Effector memory CD4-positive, alpha-beta T cell (primary cell): Measurements from ENCODE around the gene DYDC2.

ENCODE experiments used
- DNase-seq, 3 donors: peaks; one replicate each; pipeline ENCODE4 v3.0.0-alpha.2; 2020
- H3K27ac ChIP-seq: 2 replicates; pipeline ENCODE4 v1.7.0; 2013; ENCODE audit warnings: mild to moderate bottlenecking, low read length, moderate library complexity; ENCODE audit not compliant: insufficient read depth, poor library complexity, severe bottlenecking
- H3K27me3 ChIP-seq: replicated peaks from 2 replicates; pipeline ENCODE4 v1.7.0; 2013; ENCODE audit warnings: mild to moderate bottlenecking, low read length; ENCODE audit not compliant: insufficient read depth, control insufficient read depth, poor library complexity, severe bottlenecking
- H3K36me3 ChIP-seq: 2 replicates; pipeline ENCODE4 v1.7.0; 2013; ENCODE audit warnings: mild to moderate bottlenecking, low read length, moderate library complexity; ENCODE audit not compliant: control insufficient read depth, insufficient read depth
- H3K4me1 ChIP-seq: 2 replicates; pipeline ENCODE4 v1.7.0; 2013; ENCODE audit warnings: low read length, mild to moderate bottlenecking; ENCODE audit not compliant: control insufficient read depth, insufficient read depth, poor library complexity, severe bottlenecking
- H3K4me3 ChIP-seq: 2 replicates; pipeline ENCODE4 v1.7.0; 2013; ENCODE audit warnings: low read length, low read depth, mild to moderate bottlenecking; ENCODE audit not compliant: insufficient read depth, poor library complexity, severe bottlenecking
- H3K9me3 ChIP-seq: 2 replicates; pipeline ENCODE4 v1.7.0; 2013; ENCODE audit warnings: mild to moderate bottlenecking, low read length, moderate library complexity; ENCODE audit not compliant: control insufficient read depth

The DYDC2 gene

DNA sequence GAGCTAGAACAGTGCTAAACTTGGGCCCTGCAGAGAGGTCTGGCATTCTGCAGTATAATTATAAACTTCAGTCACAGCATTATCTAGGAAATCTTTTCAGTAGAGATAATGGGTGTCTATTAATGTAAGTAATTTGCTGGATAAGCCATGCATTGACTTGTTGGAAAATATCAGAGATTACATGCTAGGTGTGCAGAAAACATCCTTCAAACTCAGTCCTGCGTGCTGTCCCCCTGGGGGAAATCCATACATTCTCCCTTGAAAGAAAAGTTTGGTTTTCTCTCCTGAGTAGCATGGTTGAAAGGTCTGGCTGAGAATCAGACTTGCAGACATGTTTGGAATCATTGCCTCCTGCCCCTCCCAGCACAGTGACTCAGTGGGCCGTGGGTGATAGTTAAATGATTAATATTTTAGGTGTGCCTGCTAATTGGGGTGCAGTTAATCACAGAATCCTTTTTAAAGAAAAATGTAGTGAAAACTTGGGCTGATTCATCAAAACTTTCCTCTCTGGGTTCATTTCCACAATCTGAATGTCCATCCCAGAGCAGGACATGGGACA lies 37.9 kb downstream of the DYDC2 start:
- H3K4me3 ChIP-seq: no peak overlapping the region
- no peaks in the 10 kb centered on the region for H3K36me3 ChIP-seq
- H3K27me3 ChIP-seq: peaks cover 4% of the 10 kb centered on the region
- no peaks in the 10 kb centered on the region for H3K9me3 ChIP-seq
- no peaks in the 10 kb centered on the region for H3K4me1 ChIP-seq
- DNase-seq: no peak
- H3K27ac ChIP-seq: no peak overlapping the region

DNA sequence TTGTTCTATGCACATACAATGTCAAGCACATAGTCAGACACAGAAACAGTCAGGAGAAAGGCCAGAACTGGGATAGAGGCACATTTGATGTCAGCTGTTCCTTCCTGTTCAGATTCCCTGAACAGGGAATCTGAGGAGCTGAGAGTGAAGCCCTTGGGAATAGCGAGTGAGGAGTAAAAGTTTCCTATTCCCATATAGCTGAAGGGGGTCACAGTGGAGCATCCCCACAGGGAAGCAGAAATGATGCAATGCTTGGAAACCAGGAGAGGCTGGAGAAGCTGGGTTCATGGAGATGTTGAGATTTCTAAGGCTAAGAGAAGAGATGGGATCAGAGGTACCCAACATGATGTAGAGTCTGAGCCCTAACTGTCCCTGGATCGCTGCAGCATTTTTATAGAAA lies 40.4 kb downstream of the DYDC2 start:
- Histone ChIP-seq H3K4me1 (no peaks in the 10 kb centered on the region), H3K27me3 (peaks cover 4% of the 10 kb centered on the region), H3K36me3 (no peaks in the 10 kb centered on the region), H3K9me3 (no peaks in the 10 kb centered on the region), H3K27ac (no peak overlapping the region), H3K4me3 (no peak overlapping the region)
- no peak for DNase-seq

DNA sequence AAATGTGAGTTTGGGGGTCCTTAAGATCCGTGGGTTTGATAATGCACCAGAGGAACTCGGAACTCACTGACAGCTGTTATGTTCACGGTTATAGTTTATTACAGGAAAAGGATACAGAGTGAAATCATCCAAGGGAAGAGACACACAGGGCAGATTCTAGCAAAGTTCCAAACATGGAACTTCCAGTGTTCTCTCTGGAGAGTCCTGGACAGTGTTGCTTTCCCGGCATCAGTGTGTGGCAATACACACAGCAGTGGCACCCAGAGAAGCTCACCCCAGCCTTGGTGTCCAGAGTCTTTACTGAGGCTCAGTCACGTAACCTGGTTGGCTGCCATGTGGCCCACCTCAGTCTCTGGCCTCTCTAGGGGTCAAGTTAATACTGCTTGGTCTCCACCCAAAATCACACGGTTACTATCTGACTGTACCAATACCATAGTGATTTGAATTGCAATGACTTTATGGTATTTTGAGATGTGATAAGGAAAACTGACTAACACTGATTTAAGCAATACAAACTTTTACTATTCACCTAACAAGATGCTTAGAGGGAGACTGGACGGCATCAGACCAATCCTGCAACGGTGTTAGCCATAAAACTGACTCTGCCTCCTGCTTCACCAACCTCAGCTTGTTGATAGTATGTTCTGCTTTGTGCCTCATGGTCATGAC lies 43.7 kb downstream of the DYDC2 start:
- Histone ChIP-seq H3K4me3 (no peak overlapping the region), H3K36me3 (no peaks in the 10 kb centered on the region), H3K27ac (no peak overlapping the region), H3K27me3 (no peaks in the 10 kb centered on the region), H3K4me1 (no peaks in the 10 kb centered on the region), H3K9me3 (no peaks in the 10 kb centered on the region)
- no peak for DNase-seq

DNA sequence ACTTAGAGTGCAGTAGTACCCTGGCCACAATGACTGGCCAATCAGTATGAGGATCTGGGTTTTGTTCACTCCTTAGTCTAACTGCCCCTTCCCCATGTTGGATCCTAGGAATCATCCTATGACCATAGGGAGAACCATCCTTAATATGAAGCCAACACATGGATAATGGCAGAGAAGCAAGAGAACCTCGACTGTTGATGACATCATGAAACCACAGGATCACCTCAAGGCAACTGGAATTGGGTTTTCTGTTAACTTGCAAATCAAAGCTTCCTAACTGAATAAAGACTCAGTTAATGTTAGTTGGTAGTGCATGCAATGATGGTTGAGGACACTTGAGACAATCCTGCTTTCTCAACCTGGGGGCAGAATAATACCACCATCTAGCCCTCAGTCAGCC lies 48.5 kb downstream of the DYDC2 start:
- no peak for DNase-seq
- H3K4me3 ChIP-seq: no peak overlapping the region
- H3K27ac ChIP-seq: no peak overlapping the region
- peaks cover 8% of the 10 kb centered on the region for H3K4me1 ChIP-seq
- H3K9me3 ChIP-seq: no peaks in the 10 kb centered on the region
- no peaks in the 10 kb centered on the region for H3K27me3 ChIP-seq
- H3K36me3 ChIP-seq: no peaks in the 10 kb centered on the region

DNA sequence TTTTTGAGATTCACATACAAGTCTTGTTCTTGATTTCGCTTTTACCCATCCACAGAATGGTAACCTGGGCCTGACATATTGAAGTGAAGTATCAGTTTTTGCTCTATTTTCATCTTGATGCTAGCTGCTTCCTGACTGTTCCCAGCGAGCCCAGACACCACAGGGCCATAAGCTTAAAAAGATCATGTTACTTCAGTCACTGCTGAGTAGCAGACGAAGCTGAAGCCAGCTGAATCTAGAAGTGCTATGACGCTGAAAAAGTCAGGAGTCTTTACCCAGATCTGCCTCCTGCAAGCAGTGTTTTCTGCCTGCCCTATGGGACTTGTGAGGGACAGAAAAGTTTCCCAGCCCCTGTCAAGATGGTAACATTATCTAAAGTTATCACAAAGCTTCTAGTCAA lies 49.0 kb downstream of the DYDC2 start:
- Histone ChIP-seq H3K4me3 (no peak overlapping the region), H3K4me1 (peaks cover 8% of the 10 kb centered on the region)

DNA sequence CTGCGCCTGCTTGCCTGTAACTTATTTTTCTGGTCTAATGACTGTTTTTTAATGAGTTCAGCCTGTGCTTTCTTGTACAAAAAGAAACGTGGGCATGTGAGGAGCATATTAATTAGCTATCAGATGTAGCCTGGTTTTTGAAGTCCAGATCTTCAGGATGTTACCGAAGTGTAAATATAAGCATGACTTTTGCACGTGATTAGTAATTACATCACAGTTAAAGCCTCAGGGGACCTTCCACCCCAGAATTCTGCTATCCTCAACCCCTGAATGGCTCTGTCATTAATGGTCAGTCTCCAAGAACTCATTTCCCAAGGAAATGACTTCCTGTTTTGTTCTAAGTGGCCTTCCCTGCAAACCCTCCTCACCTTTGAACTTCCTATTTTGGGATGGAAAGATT lies 49.6 kb downstream of the DYDC2 start:
- Histone ChIP-seq H3K36me3 (no peaks in the 10 kb centered on the region), H3K4me3 (no peak overlapping the region), H3K27ac (no peak overlapping the region), H3K9me3 (no peaks in the 10 kb centered on the region), H3K4me1 (peaks cover 8% of the 10 kb centered on the region), H3K27me3 (no peaks in the 10 kb centered on the region)
- no peak for DNase-seq

More for the DNA sequence above, 49.0 kb downstream of the DYDC2 start:
- Histone ChIP-seq H3K9me3 (no peaks in the 10 kb centered on the region), H3K27me3 (no peaks in the 10 kb centered on the region), H3K36me3 (no peaks in the 10 kb centered on the region), H3K27ac (no peak overlapping the region)
- DNase-seq: no peak

DNA sequence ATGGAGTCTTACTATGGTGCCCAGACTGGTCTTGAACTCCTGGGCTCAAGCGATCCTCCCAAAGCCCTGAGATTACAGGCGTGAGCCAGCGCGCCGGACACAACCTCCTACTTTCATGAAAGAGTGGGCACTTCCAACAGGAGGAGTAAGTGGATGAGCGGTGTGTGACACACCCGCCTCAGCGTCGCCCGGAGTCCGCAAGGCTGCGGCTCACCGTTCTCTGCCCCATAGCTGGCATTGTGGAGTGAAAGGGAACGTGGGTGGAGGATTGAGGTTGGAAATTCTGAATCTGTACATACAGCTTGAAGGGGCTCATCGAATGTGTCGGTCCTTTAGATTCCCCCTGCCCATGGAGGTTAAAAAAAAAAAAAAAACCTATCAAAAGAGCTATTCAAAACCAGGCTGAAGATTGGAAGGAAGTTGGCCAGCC lies 51.2 kb downstream of the DYDC2 start:
- H3K36me3 ChIP-seq: no peaks in the 10 kb centered on the region
- H3K4me1 ChIP-seq: peaks cover 8% of the 10 kb centered on the region
- no peak overlapping the region for H3K27ac ChIP-seq
- H3K4me3 ChIP-seq: peak overlapping the region; percentile 88
- no peaks in the 10 kb centered on the region for H3K9me3 ChIP-seq
- H3K27me3 ChIP-seq: no peaks in the 10 kb centered on the region
- peak in 1 of 3 donors; percentile 1 for DNase-seq

DNA sequence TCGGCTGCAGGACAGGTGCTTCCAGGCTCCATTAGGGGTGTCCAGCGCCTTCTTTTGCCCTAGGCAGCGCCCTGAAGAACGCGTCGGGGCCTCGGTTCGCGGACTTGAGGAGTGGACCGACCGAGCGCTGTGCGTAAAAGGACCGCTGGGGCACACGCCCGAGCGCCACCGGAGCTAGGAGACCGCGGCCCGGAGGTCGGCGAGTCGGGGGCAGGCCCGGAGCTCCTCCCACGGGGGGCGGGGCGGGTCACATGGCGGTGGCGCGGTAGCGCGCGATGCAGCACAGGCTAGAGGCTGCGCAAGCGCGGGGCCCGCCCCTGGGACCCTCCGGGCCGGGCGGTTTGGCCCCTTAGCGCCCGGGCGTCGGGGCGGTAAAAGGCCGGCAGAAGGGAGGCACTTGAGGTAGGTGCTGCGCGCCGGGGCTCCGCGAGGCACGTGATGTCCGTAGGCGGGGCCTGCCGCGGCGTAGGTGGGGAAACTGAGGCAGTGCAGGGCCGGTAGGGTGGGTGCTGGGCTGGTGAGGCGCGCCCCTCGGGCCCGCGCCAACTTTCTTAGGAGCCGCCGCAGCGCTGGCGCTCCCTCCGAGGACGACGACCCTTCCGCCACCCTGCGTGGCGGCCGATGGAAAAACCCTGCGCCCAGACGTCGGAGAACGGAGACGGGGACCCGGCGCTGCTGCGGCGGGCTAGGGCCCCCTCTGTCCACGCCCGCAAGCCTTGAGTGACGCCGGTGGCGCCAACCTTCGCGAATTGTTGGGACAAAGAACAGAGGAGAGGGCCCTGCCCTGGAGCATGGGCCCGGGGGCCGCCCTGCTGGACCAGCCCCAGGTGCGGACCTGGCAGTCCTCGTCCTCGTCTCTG lies 51.9 kb downstream of the DYDC2 start, which contains the start of gene PRXL2A:
Gene PRXL2A (plus strand): TSS at position 310 of the 860 bp plus-strand sequence. CDS start 11,917 bp downstream, outside the sequence.
- Histone ChIP-seq H3K27ac (peak within 1 kb of the TSS; percentile 22), H3K9me3 (no peaks in the 10 kb centered on the region), H3K4me1 (peaks cover 8% of the 10 kb centered on the region), H3K27me3 (no peaks in the 10 kb centered on the region), H3K36me3 (no peaks in the 10 kb centered on the region), H3K4me3 (peak within 1 kb of the TSS; percentile 88)
- peak; percentile 42 to 70 (median 50) for DNase-seq

DNA sequence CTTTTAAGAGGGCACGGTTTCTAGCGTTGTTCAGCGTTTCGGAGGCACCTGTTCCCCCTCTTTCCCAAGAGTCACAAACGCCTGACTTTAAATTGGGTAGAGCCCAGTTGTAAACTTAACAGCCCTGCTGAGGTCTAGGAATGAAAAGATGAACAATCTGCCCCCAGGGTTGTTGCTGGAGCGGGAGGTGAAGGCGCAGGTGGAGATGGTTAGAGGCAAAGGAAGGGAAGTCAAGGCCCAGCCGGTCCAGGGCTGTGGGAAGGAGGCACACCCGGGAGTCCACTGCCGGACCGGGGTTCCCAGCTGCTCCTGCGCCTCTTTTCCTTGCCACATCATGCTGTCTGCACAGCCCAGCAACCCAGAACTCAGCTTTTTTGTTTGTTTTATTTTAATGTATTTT lies 52.5 kb downstream of the DYDC2 start:
- Histone ChIP-seq H3K36me3 (no peaks in the 10 kb centered on the region), H3K27me3 (no peaks in the 10 kb centered on the region), H3K4me3 (peak overlapping the region; percentile 88), H3K4me1 (peaks cover 8% of the 10 kb centered on the region), H3K9me3 (no peaks in the 10 kb centered on the region), H3K27ac (peak overlapping the region; percentile 22)
- DNase-seq: no peak

DNA sequence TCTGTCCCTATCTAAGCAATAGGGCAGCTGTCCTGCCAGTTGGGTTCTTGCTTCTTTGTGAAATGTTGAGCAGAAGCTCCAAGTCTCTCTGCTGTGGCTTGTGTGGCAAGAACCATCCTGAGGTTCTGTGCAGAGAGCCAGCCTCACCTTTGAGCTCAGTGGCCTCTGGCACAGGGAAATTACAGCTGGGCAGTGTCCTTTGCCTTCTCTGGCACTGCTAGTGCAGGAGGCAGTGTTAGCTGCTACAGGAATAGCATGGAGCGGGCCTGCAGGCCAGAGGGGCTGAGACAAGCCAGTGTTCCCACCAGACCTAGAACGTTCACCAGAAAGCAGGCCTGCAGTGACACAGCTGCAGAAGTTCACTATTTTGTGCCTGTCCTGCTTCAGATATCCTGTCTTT lies 53.5 kb downstream of the DYDC2 start:
- H3K4me3 ChIP-seq: no peak overlapping the region
- H3K4me1 ChIP-seq: peaks cover 8% of the 10 kb centered on the region
- no peaks in the 10 kb centered on the region for H3K9me3 ChIP-seq
- H3K36me3 ChIP-seq: no peaks in the 10 kb centered on the region
- DNase-seq: no peak
- no peak overlapping the region for H3K27ac ChIP-seq
- no peaks in the 10 kb centered on the region for H3K27me3 ChIP-seq
